ENCODE data around the gene BPIFB6.
A peak's percentile ranks its signal among the peaks of the same experiment; 100 is the strongest.

The BPIFB6 gene

DNA sequence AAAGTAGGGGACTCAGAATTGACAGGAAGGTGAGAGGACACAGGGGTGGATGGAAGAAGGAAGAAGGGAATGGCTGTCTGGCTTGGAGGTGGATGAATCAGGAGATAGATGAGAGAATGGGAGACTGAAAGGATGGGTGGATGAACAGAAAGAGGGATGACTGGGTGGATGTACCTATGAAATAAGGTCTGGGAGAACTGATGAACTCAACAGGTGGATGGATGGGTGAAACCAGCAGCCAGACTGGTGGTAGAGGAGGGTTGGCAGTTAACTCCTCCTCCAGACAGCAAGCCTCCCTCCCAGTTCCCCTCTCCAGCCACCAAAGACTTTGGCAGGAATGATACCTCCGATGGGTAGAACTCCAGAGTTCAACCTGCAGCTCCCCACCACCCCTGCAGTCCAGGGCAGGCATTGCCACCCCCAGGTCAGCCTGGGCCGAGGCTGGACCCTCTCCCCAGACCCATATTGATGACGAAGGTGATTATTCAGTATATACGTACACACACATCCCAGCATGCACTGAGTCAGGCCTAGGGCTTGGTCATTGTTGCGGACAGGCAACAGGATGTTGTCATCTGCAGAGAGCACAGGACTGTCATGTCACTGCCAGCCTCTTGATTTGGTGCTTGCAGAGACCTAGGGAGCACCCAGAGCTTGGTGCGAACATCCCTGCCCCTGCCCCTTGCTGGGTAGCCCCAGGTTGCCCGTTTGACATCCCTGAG lies 29.2 kb upstream of the BPIFB6 start:
- DNase-seq = no peak

DNA sequence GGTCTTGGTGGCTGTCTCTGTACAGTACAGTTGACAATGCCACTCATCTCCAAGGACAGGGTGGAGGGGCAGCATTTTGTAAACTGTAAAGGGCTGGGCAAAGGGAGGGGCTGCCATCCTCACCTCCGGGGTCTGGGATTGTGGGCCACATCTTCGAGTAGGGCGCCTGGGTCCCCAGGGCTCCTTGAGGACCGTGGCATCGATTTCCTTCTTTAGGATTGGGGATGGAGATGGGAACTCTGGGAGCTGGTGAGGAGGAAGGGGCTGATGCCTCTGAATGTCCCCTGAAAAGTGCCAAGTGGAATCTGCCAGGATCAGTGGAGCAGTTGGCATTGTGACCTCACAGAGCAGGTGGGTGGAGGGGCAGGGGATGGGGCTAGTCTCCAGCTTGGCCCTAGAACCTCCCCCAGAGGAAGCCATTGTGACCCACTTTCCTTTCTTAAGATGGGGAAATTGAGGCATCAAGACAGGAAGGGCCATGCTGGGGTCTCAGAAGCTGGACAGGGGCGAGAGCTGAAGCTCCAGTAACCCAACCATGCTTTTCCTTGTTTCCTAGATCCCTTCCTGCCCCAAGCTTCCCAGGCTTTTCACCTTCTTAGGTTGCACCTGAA lies 27.2 kb upstream of the BPIFB6 start, which contains the start of gene SUN5:
TSS of gene SUN5 (minus strand) at position 293 of the 611 bp plus-strand sequence. CDS start at position 200, 93 bp downstream.
- no peak for DNase-seq

DNA sequence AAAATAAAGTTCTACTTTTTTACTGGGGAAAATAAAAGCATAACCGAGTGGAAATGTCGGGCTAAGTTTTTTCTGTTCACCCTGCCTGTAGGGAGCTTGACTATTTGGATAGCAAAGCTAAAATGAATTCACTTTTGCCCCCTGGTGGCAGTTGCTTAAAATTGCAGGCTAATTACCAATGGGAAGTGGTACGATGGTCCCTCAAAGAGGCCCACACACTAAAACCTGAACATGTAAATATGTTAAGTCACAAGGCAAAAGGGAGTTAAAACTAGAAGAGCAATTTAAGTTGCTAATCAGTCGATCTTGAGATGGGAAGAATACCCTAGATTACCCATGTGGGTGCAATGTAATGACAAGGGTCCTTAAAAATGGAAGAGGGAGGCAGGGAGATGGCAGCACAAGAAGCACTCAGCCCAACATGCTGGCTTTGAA lies 26.3 kb upstream of the BPIFB6 start:
- peak; percentile 16 for DNase-seq

DNA sequence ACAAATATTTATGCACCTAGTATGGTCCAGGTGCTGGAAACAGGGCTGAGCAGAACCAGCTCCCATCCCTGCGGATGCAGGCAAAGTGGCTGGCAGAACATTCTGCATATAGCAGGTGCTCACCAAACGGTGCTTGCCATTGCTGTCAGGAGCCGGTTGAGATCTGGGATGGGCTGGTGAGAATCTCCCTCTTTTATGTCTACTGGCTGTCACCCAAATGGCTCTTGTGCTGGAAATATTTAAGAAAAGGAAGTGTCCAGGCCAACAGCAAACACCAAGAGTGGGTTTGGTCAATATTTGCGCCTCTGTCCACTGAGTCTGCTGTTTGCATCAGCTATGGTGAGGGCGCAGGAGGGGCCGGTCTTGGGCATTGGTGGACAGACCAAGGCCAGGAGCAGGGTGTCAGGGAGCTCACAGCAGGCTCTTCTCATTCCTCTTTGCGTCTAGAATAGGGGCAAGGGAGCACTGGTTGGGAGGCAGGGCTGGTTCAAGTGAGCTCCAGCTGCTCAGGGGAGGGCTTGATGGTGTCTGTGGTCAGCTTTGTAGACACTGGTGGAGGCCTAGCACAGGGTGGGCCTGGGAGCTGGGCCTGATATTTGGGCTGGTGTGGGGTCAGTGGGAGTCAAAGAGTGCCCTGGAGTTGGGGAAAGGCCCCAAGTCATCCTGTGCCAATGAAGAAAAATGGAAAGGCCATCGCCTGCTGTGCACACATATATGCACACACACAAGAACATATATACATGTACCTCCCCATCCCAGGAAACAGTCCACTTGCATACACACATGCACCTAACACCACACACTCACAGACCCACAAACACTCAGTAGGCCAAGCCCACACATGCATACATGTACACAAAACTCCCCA lies 25.3 kb upstream of the BPIFB6 start:
- no peak for DNase-seq

DNA sequence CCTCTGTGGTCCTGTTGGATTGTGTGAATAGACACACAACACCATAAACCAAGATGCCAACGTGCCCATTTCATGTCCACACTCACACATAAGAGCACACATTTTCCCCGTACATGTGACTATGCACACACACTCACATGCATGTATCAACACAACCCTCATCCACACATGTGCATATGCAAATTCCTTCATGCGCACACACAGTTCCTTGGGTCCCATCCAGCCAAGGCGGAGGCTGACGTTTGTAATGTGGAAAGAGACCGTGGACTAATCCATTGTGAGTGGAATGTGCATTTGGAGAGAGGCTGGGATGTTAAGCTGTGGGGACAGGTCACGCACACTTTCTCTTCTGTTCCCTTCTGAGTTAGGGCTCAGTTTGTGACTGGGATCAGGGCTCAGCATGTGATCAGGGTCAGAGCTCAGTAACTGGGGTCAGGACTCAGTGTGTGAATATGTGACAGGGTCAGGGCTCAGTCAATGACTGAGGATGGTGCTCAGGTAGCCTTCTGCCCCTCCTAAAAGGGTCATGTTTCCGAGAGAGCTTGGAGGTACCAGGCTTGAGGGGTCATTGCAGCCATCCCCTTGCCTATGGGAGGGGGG lies 24.6 kb upstream of the BPIFB6 start:
- no peak for DNase-seq

DNA sequence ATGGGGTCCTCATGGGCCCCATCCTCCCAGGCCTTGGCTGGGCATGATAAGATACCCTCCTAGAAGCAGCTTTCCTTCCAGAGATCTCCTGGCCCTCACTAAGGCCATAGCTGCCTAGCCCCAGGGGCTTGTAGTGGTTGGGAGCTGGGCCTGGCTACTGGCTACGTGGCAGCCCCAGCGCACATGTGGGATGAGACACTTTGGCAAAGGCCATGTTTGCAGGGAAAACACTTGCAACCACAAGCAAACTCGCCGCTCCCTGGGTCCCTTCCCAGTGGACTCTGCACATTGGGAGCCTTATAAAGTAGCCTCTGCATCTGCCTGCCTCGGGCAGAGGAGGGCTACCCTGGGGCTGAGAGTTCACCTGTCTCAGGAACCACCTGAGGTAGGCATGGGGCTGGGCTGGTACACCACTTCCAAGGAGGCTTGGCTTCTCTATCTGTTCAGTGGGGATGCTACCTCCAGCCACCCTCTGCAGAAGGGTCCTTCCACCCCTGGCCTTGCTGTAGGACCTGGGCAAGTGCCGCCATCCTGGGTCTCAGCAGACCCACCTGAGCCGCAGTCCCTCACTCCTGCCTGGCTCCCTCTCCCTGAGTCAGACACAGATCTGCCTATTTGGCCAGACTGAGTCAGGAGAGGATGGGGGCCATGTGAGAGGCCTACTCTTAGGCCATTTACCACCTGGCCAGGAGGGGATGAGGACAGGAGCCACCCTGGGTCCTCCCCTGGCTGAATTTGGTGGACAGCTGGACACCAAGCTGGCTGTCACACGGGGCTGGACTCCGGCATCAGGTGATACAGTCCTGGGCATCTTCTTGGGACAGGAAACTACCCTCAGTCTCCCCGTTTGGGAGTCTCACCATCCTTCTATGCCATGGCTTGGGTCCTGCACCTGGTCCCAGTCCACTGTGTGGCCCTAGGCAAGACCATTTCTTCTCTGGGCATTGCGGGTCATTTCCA lies 23.8 kb upstream of the BPIFB6 start, which contains the start of gene BPIFB2:
TSS of gene BPIFB2 (plus strand) at position 329 of the 960 bp plus-strand sequence. CDS start 871 bp downstream, outside the sequence.
- DNase-seq = no peak

DNA sequence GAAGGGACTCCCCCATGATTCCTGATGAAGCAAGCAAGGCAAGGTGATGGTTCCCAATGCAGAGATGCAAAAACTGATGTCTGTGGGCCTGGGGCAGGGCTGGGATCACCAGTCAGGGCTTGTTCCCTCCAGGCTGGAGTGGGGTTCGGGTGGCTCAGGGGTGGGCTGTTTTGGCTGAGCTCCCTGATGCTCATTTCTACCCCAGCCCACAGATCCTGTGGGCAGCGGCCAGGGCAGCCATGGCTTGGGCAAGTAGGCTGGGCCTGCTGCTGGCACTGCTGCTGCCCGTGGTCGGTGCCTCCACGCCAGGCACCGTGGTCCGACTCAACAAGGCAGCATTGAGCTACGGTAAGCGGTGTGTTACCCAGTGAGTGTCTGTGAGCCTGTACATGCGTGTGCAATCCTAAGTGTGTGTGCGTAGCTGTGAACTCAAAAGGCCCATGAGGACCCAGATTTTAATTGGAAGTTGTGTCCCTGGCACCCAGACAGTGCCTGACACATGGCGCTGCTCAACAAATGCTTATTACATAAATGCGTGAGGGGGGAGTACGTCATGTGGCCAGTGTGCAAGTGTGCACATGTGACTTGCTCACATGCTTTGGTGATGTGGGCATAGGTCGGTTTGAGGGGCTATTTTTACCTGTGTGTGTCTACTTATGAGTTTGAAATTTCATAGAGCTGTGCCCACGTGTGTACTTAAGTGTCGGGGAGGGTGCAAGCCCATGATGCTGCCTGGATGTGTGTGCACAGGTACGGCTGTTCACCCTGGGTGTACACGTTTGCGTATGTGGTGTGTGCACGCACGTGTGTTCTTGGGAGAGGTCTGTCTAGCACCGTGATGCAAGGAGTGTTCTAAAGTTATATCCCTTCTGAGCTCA lies 22.9 kb upstream of the BPIFB6 start:
- DNase-seq = no peak

DNA sequence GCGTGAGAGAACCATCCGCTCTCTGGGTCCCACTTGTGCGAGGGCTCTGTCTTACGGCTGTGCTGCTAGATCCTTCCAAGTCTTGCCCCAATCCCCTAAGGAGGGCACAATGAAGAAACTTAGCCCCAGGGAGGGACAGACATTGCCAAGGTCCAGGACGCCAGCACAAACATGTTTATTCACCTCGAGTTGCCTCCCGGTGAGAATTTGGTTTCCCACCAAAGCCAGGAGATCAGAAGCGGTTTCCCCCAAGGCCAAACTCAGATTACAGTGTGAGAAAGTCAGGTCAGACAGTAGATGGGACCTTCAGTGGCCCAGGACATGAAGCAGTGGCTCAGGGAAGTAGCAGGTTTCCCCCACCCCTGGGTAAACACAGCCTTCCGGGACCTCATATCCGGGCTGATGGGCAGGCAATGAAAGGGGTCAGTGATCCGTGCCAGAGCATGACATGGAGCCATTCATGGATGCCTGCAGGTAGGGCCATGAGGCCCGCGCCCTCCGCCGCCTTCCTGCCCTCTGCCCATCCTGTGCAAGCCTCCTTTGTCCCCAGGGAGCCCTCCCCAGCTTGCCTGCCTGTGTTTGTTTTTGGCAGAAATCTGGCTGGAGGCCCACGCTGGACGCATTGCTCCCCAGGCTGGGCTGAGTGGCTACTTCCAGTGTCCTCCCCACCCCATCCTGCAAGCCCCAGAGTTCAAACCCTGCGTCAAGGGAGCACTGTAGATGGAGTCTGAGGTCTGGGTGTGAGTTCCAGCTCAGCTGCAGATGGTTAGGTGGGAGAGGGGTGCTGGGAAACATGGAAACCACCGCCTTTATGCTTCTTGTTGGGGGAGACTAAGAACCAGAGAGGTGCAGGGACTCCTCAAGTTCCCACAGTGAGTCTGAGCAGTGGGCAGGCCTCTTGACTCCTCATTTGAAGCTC lies 22.0 kb upstream of the BPIFB6 start:
- no peak for DNase-seq

DNA sequence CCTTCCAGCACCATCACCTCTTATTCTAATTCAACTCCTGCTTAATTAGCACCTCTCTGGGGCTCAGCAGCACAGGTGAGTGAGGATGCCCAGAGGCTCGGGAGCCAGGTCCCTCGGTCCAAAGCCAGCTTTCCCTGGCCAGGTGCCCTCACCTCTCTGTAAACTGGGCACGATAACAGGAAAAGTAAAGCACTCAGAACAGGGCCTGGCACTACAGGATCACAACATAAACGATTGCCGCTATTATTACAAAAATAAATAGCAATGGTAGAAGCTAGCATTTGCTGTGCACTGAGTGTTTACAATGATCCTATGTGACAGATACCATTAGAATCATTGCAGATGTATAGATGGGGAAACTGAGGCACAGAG lies 21.3 kb upstream of the BPIFB6 start:
- no peak for DNase-seq

DNA sequence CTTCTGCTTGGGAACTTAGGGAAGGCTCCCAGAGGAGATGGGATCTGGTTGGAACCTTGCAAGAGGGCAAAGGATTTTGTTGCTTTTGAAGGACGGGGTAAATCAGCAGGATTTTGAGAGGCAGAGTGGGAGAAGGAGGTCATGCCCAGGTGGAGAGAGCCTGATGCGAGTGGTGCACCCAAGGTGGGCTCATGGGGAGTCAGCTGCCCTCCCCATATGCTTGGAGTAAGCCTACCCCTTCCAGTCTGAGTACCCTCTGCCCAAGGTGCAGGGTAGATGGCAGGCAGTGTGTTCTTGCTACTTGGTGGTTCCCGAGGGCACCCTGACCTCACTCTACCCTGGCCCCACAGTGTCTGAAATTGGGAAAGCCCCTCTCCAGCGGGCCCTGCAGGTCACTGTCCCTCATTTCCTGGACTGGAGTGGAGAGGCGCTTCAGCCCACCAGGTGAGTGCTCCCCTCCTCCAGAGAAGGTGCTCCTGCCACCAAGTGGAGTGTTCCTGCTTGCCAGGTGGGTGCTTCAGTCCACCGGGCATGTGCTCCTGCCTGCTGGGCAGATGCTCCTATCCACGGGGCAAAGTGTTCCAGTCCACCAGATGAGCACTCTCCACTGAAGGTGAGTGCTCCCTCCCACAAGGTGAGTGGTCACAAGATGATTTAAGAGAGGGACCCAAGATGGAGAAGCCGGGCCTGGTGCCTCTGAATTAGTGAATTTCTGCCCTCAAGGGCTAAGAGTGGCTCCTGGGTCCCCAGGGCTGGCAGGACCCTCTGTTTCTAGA lies 20.6 kb upstream of the BPIFB6 start:
- DNase-seq = no peak

DNA sequence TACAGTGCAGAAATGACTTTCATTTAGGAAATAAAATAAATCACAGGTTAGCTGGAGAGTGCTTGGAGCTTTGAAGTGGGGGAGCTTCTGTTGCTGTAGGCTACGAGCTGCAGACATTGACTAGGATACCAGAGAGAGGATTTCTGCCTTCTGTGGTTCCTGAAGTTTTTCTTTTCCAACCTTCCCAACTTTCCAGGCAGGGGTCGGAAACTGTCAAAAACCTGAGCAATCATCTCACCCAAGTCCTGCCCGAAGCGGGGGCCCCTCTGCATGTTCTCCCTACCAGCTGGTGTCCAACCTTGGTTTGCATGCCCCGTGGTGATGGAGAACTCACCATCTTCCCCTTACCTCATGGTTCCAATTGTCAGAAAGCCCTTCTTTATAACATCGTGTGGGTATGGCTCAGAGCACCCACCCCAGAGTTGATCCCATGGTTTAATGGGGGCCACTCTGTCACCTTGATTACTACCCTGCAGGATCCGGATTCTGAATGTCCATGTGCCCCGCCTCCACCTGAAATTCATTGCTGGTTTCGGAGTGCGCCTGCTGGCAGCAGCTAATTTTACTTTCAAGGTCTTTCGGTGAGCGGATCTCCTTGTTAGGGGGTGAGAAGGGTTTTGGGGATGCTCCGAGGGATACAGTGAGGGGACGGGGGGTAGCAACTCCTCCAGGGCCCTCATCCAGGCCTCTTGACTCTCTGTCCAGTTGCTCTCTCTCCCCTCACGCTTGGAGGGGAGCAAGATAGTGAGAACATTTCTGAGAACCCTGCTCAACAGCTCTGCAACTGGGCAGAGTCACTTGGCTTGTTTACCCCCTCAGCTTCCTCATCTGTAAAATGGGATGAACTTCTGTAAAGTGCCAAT lies 18.9 kb upstream of the BPIFB6 start:
- DNase-seq = no peak

DNA sequence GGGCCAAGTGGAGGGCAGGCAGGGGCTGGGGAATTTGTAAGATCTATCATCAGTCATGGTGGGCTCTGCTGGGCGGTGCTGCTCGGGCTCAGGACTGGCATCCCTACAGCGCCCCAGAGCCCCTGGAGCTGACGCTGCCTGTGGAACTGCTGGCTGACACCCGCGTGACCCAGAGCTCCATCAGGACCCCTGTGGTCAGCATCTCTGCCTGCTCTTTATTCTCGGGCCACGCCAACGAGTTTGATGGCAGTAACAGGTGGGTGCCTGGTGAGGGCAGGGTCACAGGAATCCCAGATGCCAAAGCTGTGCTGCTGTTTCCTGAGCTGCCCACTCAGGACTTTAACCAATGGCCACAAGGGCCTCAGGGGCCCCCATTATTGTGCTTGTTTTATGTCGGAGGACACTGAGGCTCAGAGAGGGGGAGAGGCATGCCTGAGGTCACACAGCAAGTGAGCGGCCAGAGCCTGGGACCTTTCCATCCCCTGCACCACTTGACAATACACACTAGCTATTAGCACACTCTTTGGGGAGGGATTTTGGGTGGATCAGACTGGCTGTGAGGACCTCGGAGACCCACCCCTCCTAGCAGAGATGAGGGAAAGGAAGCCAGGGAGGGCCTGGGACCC lies 17.6 kb upstream of the BPIFB6 start:
- DNase-seq = no peak

DNA sequence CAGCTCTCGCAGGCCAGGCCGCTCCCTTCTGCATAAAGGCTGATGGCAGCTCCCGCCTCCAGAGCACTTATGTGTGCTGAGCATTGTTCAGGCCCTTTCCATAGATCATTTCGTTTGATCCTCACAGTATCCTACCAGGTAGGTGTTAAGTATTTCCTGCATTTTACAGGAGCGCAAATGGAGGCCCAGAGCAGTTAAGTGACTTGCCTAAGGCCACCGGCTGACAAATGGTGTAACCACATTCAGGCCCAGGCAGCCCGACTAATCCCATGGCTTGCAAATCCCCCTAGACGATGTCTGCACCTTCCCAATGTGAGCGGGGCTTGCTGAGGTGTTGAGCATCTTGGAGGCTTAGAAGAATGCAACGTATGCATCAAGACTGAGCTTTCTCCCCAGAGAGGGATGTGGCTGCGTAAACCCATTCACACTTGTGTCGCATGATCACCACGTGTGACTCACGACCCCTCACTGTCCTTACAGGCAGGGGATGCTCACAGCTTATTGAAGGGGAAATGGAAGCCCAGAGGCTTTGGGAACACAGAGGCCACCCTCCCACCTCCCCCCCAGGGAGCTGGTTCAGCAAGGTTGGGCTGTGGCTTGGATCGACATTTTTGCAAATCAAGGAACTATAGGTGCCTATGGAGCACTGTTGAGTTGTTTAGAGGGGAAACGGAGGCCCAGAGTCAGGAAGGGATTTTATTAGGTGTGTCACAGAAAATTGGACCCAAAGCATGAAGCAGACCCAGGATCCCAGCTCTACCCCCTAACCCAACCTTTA lies 16.9 kb upstream of the BPIFB6 start:
- DNase-seq = no peak

DNA sequence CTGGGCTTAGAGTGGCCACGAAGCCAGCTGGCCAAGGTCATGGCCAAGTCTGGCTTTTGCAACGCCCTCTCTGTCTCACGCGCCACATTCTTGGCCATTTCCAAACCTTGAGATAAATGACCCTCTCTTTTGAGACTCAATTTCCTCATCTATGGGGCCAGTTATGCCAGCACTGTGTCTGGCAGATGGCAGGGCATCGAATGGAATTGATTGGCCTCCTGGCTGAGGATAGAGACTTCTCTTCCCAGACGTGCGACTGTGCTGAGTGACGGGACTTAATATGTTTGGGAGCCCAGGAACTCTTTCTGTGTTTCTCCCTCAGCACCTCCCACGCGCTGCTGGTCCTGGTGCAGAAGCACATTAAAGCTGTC lies 16.3 kb upstream of the BPIFB6 start:
- DNase-seq = no peak

DNA sequence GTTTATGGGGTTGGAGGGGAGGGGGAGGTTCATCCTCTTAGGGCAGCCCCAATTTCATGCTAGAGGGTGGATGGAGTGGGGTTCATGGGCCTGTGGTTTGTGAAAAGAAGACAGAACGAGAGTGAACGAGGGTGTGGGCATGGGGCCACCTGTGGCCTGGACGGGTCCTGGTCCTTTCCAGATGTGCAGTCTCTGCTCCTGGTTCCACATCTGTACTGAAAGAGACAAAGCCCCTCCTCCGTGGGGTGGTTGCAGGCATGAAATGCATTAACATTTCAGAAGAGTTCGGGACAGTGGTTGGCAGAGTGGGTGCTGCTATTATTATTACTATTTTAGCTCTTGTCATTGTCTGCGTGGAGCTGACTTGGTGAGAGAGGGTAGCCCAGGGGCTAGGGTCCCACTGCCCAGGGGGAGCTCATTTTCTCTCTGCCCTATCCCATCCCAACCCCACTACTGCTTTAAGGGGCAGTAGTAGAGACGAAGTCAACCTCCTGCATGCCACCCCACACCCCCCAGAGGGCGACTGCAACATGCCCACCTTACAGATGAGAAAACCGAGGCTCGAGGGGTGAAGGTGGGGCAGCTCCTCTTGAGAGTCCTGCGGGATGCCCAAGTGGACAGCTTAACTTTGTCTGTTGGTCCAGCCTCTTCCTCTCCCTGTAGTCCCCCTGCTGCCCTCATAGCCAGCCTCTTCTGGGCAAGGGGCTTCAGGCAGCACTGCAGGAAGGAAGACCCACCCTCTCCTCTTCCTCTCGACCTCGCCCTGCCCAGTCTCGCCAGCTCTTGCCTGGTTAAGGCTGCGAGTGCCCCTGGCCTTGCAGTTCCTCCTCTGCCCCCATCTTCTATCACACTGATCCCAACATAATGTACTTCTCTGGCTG lies 15.5 kb upstream of the BPIFB6 start:
- DNase-seq = no peak

Measured in NCI-H526 treated with DMSO at 0.1 percent for 48 hours (cell line).